Keratinocyte (primary cell): Measurements from ENCODE around the gene TMEM176B.

ENCODE experiments used
- EZH2 ChIP-seq: IDR thresholded peaks from one replicate; pipeline ENCODE4 v1.6.1; 2012; ENCODE audit warnings: inconsistent platforms, mild to moderate bottlenecking, low read length, moderate library complexity
- TF ChIP-seq, protein P1 (sequence below), 3 experiments: IDR thresholded peaks in 1 of 3; conservative IDR thresholded peaks in 1 of 3; optimal IDR thresholded peaks in 1 of 3; 2 replicates in 2 of 3; 3 replicates in 1 of 3; pipeline versions ENCODE3 to v1.5.1; 2011; ENCODE audit warnings: low read length in 3 of 3, mild to moderate bottlenecking in 3 of 3, moderate library complexity in 2 of 3, control low read depth in 1 of 3, inconsistent platforms in 1 of 3; ENCODE audit not compliant: insufficient read depth in 2 of 3; ENCODE audit errors: extremely low read depth in 1 of 3

- TF ChIP-seq, protein P1, sequence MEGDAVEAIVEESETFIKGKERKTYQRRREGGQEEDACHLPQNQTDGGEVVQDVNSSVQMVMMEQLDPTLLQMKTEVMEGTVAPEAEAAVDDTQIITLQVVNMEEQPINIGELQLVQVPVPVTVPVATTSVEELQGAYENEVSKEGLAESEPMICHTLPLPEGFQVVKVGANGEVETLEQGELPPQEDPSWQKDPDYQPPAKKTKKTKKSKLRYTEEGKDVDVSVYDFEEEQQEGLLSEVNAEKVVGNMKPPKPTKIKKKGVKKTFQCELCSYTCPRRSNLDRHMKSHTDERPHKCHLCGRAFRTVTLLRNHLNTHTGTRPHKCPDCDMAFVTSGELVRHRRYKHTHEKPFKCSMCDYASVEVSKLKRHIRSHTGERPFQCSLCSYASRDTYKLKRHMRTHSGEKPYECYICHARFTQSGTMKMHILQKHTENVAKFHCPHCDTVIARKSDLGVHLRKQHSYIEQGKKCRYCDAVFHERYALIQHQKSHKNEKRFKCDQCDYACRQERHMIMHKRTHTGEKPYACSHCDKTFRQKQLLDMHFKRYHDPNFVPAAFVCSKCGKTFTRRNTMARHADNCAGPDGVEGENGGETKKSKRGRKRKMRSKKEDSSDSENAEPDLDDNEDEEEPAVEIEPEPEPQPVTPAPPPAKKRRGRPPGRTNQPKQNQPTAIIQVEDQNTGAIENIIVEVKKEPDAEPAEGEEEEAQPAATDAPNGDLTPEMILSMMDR (optimal IDR thresholded peaks at IDR 0.05 in 1 of 3, IDR thresholded peaks at IDR 0.05 in 1 of 3, conservative IDR thresholded peaks at IDR 0.05 in 1 of 3; ENCODE audit: extremely low read depth in 1 of 3, insufficient read depth in 2 of 3, low read length in 3 of 3) = no peak
- TF ChIP-seq EZH2 = no peak
Observed at GRCh38 chr7:150781961-150782360, 18.2 kb downstream of the TMEM176B start.
